Panc1 (cell line): ENCODE measurements around the gene TGIF1. TPM values are rescaled to one million over a fixed set of nuclear protein-coding genes. Genes with fewer than 3 reads are reported as not detected.
A peak's percentile ranks its signal among the peaks of the same experiment; 100 is the strongest.

Experiments
- ATAC-seq: fragments of 200-7000 bp; cut with Tn5 transposase; 2 replicates; pipeline ENCODE4 v1.9.1; 2020; ENCODE audit warnings: mild to moderate bottlenecking, moderate library complexity
- BruUV-seq: library from RNA; stranded (reverse); fragments of 400-500 nt; replicated peaks from 2 replicates; lab custom pipeline; 2021; lab: Mats Ljungman, UMichigan
- CTCF ChIA-PET: fragments of 300-600 bp; sonication (Branson Sonifier 250); formaldehyde crosslinking; loops from one replicate; lab custom pipeline; 2022; ENCODE audit warnings: antibody characterized with exemption; lab: Charles Lee
- POLR2A ChIA-PET: fragments of 300-600 bp; sonication (Branson Sonifier 250); formaldehyde crosslinking; loops from one replicate; lab custom pipeline; 2022; ENCODE audit warnings: antibody characterized with exemption; lab: Charles Lee
- DNase-seq: peaks from one replicate; pipeline ENCODE4 v3.0.0-alpha.2; 2010; ENCODE audit warnings: low read depth, low spot score
- H3K27ac ChIP-seq: 2 replicates; pipeline ENCODE4 v1.5.1; 2011; ENCODE audit warnings: mild to moderate bottlenecking, low read length, inconsistent platforms
- H3K27me3 ChIP-seq: fragments of 200-500 bp; sonication (Bioruptor generic); 2 replicates; pipeline ENCODE4 v1.6.0; 2014; ENCODE audit warnings: low read length, inconsistent platforms; ENCODE audit not compliant: control insufficient read depth, insufficient read depth
- H3K36me3 ChIP-seq: fragments of 200-500 bp; sonication (Bioruptor generic); 2 replicates; pipeline ENCODE4 v1.5.1; 2014; ENCODE audit warnings: inconsistent platforms, mild to moderate bottlenecking, low read length, moderate library complexity; ENCODE audit not compliant: control insufficient read depth, insufficient read depth
- H3K4me1 ChIP-seq: 2 replicates; pipeline ENCODE4 v1.5.1; 2011; ENCODE audit warnings: inconsistent platforms, mild to moderate bottlenecking, low read length, moderate library complexity; ENCODE audit not compliant: control insufficient read depth, insufficient read depth
- H3K4me3 ChIP-seq, 2 experiments: 2 replicates each; pipeline ENCODE4 v1.5.1; 2011 to 2012; ENCODE audit warnings: low read depth in 2 of 2, low read length in 2 of 2, mild to moderate bottlenecking in 2 of 2, inconsistent platforms in 1 of 2, moderate library complexity in 1 of 2
- H3K9me3 ChIP-seq: fragments of 200-500 bp; sonication (Bioruptor generic); 2 replicates; pipeline ENCODE4 v1.5.1; 2014; ENCODE audit warnings: low read depth, mild to moderate bottlenecking, inconsistent platforms, low read length, moderate library complexity; ENCODE audit not compliant: control insufficient read depth, insufficient read depth
- POLR2AphosphoS5 ChIP-seq: IDR thresholded peaks from 2 replicates; pipeline ENCODE4 v1.6.1; 2012; ENCODE audit warnings: mild to moderate bottlenecking, low read depth, low read length, moderate library complexity
- SIN3A ChIP-seq: IDR thresholded peaks from 2 replicates; pipeline ENCODE4 v1.6.1; 2012; ENCODE audit warnings: low read depth, mild to moderate bottlenecking, low read length, moderate library complexity, borderline replicate concordance; ENCODE audit not compliant: insufficient read depth
- TCF7L2 ChIP-seq: IDR thresholded peaks from 2 replicates; pipeline ENCODE4 v1.6.1; 2011; ENCODE audit warnings: mild to moderate bottlenecking, low read depth, low read length, inconsistent platforms
- in situ Hi-C: cut with HindIII; loops from 2 replicates; pipeline ENCODE4 v1.10.0; 2016; ENCODE audit warnings: low sequenced_read_pairs, low pct_unique_long_range_greater_than_20kb
- intact Hi-C: fragments of 100-400 bp; cut with micrococcal nuclease; formaldehyde crosslinking; loops from one replicate; pipeline ENCODE4 v1.10.0; 2022; ENCODE audit not compliant: unreplicated experiment
- total RNA-seq: library from RNA; stranded (reverse); gene quantifications from one replicate; pipeline ENCODE4 v1.2.1, GENCODE V29; 2021; ENCODE audit not compliant: unreplicated experiment
- TF ChIP-seq, protein P1 (sequence below): fragments of 450-650 bp; IDR thresholded peaks from 2 replicates; pipeline ENCODE4 v1.5.1; 2017; ENCODE audit warnings: mild to moderate bottlenecking
- TF ChIP-seq, protein P2 (sequence below), 2 experiments: IDR thresholded peaks; 2 replicates each; pipeline ENCODE4 v1.6.1; 2011 to 2012; ENCODE audit warnings: low read depth in 2 of 2, control low read depth in 1 of 2, low read length in 1 of 2, mild to moderate bottlenecking in 1 of 2, moderate library complexity in 1 of 2; ENCODE audit not compliant: insufficient read depth in 1 of 2

The TGIF1 gene
- total RNA-seq, 1 experiment from 2014 or later: 171 TPM

- peaks cover 62% of the 10 kb centered on the region for H3K4me1 ChIP-seq
- in situ Hi-C loops: no loop called here
- ChIA-PET POLR2A (interaction anchor here (0.6 to 1.6 kb wide), 2 partner anchors 148 to 191 kb away, joined by 3 to 7 read pairs; no protein-coding TSS in a partner anchor), CTCF (interaction anchor here (0.5 kb wide), 1 partner anchor 53 kb away, joined by 5 read pairs; no protein-coding TSS in a partner anchor)
- intact Hi-C loops: loop anchor here (2.0 to 5.0 kb wide), 2 partner anchors 41 to 137 kb away; no protein-coding TSS in a partner anchor
- BruUV-seq: no TSS peak
- peak overlapping the region; percentile 97 to 98 for H3K4me3 ChIP-seq
- H3K27ac ChIP-seq: peak overlapping the region; percentile 100
- DNase-seq: no peak
- no peaks in the 10 kb centered on the region for H3K27me3 ChIP-seq
- H3K36me3 ChIP-seq: peaks cover 42% of the 10 kb centered on the region
- peak; percentile 3; the same call in 1 of the 2 replicates for ATAC-seq
- no peaks in the 10 kb centered on the region; the same call in 1 of the 2 replicates for H3K9me3 ChIP-seq
- TF ChIP-seq, protein P1, sequence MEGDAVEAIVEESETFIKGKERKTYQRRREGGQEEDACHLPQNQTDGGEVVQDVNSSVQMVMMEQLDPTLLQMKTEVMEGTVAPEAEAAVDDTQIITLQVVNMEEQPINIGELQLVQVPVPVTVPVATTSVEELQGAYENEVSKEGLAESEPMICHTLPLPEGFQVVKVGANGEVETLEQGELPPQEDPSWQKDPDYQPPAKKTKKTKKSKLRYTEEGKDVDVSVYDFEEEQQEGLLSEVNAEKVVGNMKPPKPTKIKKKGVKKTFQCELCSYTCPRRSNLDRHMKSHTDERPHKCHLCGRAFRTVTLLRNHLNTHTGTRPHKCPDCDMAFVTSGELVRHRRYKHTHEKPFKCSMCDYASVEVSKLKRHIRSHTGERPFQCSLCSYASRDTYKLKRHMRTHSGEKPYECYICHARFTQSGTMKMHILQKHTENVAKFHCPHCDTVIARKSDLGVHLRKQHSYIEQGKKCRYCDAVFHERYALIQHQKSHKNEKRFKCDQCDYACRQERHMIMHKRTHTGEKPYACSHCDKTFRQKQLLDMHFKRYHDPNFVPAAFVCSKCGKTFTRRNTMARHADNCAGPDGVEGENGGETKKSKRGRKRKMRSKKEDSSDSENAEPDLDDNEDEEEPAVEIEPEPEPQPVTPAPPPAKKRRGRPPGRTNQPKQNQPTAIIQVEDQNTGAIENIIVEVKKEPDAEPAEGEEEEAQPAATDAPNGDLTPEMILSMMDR: no peak
- no peak for TF ChIP-seq TCF7L2
- TF ChIP-seq, protein P2, sequence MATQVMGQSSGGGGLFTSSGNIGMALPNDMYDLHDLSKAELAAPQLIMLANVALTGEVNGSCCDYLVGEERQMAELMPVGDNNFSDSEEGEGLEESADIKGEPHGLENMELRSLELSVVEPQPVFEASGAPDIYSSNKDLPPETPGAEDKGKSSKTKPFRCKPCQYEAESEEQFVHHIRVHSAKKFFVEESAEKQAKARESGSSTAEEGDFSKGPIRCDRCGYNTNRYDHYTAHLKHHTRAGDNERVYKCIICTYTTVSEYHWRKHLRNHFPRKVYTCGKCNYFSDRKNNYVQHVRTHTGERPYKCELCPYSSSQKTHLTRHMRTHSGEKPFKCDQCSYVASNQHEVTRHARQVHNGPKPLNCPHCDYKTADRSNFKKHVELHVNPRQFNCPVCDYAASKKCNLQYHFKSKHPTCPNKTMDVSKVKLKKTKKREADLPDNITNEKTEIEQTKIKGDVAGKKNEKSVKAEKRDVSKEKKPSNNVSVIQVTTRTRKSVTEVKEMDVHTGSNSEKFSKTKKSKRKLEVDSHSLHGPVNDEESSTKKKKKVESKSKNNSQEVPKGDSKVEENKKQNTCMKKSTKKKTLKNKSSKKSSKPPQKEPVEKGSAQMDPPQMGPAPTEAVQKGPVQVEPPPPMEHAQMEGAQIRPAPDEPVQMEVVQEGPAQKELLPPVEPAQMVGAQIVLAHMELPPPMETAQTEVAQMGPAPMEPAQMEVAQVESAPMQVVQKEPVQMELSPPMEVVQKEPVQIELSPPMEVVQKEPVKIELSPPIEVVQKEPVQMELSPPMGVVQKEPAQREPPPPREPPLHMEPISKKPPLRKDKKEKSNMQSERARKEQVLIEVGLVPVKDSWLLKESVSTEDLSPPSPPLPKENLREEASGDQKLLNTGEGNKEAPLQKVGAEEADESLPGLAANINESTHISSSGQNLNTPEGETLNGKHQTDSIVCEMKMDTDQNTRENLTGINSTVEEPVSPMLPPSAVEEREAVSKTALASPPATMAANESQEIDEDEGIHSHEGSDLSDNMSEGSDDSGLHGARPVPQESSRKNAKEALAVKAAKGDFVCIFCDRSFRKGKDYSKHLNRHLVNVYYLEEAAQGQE (IDR thresholded peaks at IDR 0.05; ENCODE audit: insufficient read depth in 1 of 2, low read depth in 2 of 2, low read length in 1 of 2): no peak
- TF ChIP-seq SIN3A: 0 out of 2 replicates have a peak, but pooled peaks have one; percentile 29
- TF ChIP-seq POLR2AphosphoS5: peak; percentile 25; the same call in 1 of the 2 replicates
Measured at GRCh38 chr18:3455907-3456685, 6.1 kb downstream of the TGIF1 start.

- ATAC-seq: no peak
- BruUV-seq: no TSS peak
- ChIA-PET POLR2A (interaction anchor here (0.6 to 1.6 kb wide), 3 partner anchors 27 to 190 kb away, joined by 3 to 7 read pairs (median 3); no protein-coding TSS in a partner anchor), CTCF (interaction anchor here (0.5 kb wide), 1 partner anchor 53 kb away, joined by 5 read pairs; no protein-coding TSS in a partner anchor)
- Histone ChIP-seq H3K27ac (peak overlapping the region; percentile 100), H3K27me3 (no peaks in the 10 kb centered on the region), H3K4me3 (peak overlapping the region; percentile 97 to 98), H3K9me3 (no peaks in the 10 kb centered on the region; the same call in 1 of the 2 replicates), H3K4me1 (peaks cover 68% of the 10 kb centered on the region), H3K36me3 (peaks cover 44% of the 10 kb centered on the region)
- in situ Hi-C loops (no loop called here), intact Hi-C loops (loop anchor here (2.0 to 5.0 kb wide), 2 partner anchors 41 to 136 kb away; no protein-coding TSS in a partner anchor)
- no peak for TF ChIP-seq SIN3A
- TF ChIP-seq, protein P2 (IDR thresholded peaks at IDR 0.05; ENCODE audit: insufficient read depth in 1 of 2, low read depth in 2 of 2, low read length in 1 of 2): no peak
- TF ChIP-seq TCF7L2: no peak
- no peak for TF ChIP-seq POLR2AphosphoS5
- TF ChIP-seq, protein P1: no peak
- DNase-seq: no peak
Measured at GRCh38 chr18:3456686-3457069, 6.7 kb downstream of the TGIF1 start.
